SIG-M5 (cell line): Measurements from ENCODE around the gene MICB.
"Not testable (repeated sequence)": the region's sequence is repeated elsewhere in the genome, so short reads cannot be mapped to it uniquely, and the experiment has no call there.

Experiments
- DNase-seq: peaks from one replicate; lab custom pipeline; 2025; lab: John Stamatoyannopoulos, UW

MICB gene

GRCh38 chr6:31509036-31509435 lies 11.1 kb downstream of the MICB start:
- DNase-seq = not testable (repeated sequence)

- no peak for DNase-seq
Observed at GRCh38 chr6:31510007-31510406, 12.1 kb downstream of the MICB start.

- DNase-seq = no peak
Observed at GRCh38 chr6:31513456-31514165, 15.7 kb downstream of the MICB start.

- no peak for DNase-seq
Observed at GRCh38 chr6:31521835-31522234, 23.9 kb downstream of the MICB start.

GRCh38 chr6:31525553-31525931 lies 27.6 kb downstream of the MICB start:
- DNase-seq = no peak

GRCh38 chr6:31525932-31526591 lies 28.1 kb downstream of the MICB start:
- no peak for DNase-seq

- no peak for DNase-seq
Observed at GRCh38 chr6:31528307-31528777, 30.4 kb downstream of the MICB start.

- DNase-seq = no peak
Observed at GRCh38 chr6:31528821-31529328, 30.9 kb downstream of the MICB start, which contains the start of gene MCCD1. Gene MCCD1 (plus strand): TSS chr6:31528962. CDS start chr6:31529015, 53 bp downstream.

GRCh38 chr6:31529329-31530150 lies 31.6 kb downstream of the MICB start:
- DNase-seq = no peak

GRCh38 chr6:31530659-31531058 lies 32.7 kb downstream of the MICB start:
- no peak for DNase-seq

- DNase-seq = no peak
Observed at GRCh38 chr6:31531162-31531561, 33.2 kb downstream of the MICB start.

GRCh38 chr6:31531771-31532643 lies 34.1 kb downstream of the MICB start:
- DNase-seq = no peak

GRCh38 chr6:31532644-31533454 lies 34.9 kb downstream of the MICB start:
- no peak for DNase-seq

GRCh38 chr6:31533455-31533841 lies 35.5 kb downstream of the MICB start:
- DNase-seq = no peak

- no peak for DNase-seq
Observed at GRCh38 chr6:31534011-31534410, 36.1 kb downstream of the MICB start.

GRCh38 chr6:31534521-31535040 lies 36.6 kb downstream of the MICB start:
- DNase-seq = no peak

- no peak for DNase-seq
Observed at GRCh38 chr6:31535538-31536324, 37.8 kb downstream of the MICB start.

GRCh38 chr6:31538805-31539400 lies 41.0 kb downstream of the MICB start:
- DNase-seq = no peak

- DNase-seq = no peak
Observed at GRCh38 chr6:31540640-31541039, 42.7 kb downstream of the MICB start.
